ENCODE data around the gene NEU4. TPM values are rescaled to one million over a fixed set of nuclear protein-coding genes. Genes with fewer than 3 reads are reported as not detected.

The NEU4 gene
- total RNA-seq, 1 experiment from 2014 or later = 2.2 TPM

DNA sequence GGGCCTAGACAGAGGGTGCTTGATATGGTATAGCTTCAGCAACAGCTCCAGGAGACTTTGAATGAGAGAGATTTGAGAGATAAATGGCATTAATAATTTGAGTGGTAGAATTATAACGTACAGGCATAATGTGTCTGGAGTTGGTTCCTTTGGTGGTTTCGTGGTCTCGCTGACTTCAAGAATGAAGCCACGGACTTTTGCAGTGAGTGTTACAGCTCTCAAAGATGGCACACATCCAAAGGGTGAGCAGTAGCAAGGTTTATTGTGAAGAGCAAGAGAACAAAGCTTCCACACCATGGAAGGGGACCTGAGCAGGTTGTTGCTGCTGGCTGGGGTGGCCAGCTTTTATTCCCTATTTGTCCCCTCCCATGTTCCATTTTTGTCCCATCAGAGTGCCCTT, 26.6 kb downstream of the NEU4 start:
- Mint-ChIP-seq H3K4me3 (no peak overlapping the region), H3K27me3 (ENCODE audit: low read depth) (peaks cover 3% of the 10 kb centered on the region; the same call in 1 of the 2 replicates), H3K9me3 (peaks cover 10% of the 10 kb centered on the region), H3K27ac (no peak overlapping the region), H3K36me3 (no peaks in the 10 kb centered on the region), H3K4me1 (peaks cover 6% of the 10 kb centered on the region)
- ChIA-PET CTCF (interaction anchor here (1.0 kb wide), 1 partner anchor 71 kb away, joined by 3 read pairs; no protein-coding TSS in a partner anchor), POLR2A (no interaction called here)
- TF ChIP-seq, protein P1, sequence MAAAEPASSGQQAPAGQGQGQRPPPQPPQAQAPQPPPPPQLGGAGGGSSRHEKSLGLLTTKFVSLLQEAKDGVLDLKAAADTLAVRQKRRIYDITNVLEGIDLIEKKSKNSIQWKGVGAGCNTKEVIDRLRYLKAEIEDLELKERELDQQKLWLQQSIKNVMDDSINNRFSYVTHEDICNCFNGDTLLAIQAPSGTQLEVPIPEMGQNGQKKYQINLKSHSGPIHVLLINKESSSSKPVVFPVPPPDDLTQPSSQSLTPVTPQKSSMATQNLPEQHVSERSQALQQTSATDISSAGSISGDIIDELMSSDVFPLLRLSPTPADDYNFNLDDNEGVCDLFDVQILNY (CRISPR knock-in tag; IDR thresholded peaks at IDR 0.05) = no peak
- TF ChIP-seq ZNF232 (CRISPR knock-in tag; IDR thresholded peaks at IDR 0.05) = no peak
- TF ChIP-seq SOX15 (CRISPR knock-in tag; IDR thresholded peaks at IDR 0.05) = no peak
- no peak for TF ChIP-seq ZNF263 (CRISPR knock-in tag; IDR thresholded peaks at IDR 0.05; ENCODE audit: low read depth)
- TF ChIP-seq ZNF396 (CRISPR knock-in tag; IDR thresholded peaks at IDR 0.05; ENCODE audit: borderline replicate concordance) = no peak
- no peak for TF ChIP-seq MLX (CRISPR knock-in tag; IDR thresholded peaks at IDR 0.05)
- no peak for TF ChIP-seq ESRRA (CRISPR knock-in tag; IDR thresholded peaks at IDR 0.05; ENCODE audit: borderline replicate concordance)
- TF ChIP-seq TP53 (CRISPR knock-in tag; IDR thresholded peaks at IDR 0.05) = no peak
- TF ChIP-seq ZNF512 (CRISPR knock-in tag; IDR thresholded peaks at IDR 0.05; ENCODE audit: borderline replicate concordance) = no peak
- TF ChIP-seq, protein P2, sequence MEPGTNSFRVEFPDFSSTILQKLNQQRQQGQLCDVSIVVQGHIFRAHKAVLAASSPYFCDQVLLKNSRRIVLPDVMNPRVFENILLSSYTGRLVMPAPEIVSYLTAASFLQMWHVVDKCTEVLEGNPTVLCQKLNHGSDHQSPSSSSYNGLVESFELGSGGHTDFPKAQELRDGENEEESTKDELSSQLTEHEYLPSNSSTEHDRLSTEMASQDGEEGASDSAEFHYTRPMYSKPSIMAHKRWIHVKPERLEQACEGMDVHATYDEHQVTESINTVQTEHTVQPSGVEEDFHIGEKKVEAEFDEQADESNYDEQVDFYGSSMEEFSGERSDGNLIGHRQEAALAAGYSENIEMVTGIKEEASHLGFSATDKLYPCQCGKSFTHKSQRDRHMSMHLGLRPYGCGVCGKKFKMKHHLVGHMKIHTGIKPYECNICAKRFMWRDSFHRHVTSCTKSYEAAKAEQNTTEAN (CRISPR knock-in tag; IDR thresholded peaks at IDR 0.05) = no peak
- DNase-seq (ENCODE audit: low spot score) = no peak
- no peak for ATAC-seq

DNA sequence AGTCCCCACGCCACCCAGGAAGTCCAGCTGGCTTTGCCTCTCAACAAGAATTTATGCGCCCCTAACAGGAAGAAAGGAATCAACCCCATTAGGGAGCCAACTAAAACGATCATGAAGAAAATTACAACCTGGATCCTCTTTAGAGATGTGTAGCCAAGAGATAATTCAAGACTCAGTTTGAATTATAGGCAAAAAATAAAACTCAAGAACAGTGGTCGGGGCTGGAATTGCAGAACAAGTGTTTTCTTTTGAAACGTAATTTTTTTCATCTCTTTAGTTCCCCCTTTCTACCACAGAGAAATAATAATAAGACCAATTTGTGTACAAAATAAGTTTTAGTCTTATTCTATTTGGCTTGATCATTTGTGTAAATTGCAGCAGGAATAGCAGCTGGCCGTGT, 27.3 kb downstream of the NEU4 start:
- Mint-ChIP-seq H3K4me1 (peaks cover 8% of the 10 kb centered on the region), H3K4me3 (no peak overlapping the region), H3K27me3 (ENCODE audit: low read depth) (peaks cover 3% of the 10 kb centered on the region; the same call in 1 of the 2 replicates), H3K9me3 (peaks cover 10% of the 10 kb centered on the region), H3K36me3 (no peaks in the 10 kb centered on the region), H3K27ac (no peak overlapping the region)
- ChIA-PET POLR2A (no interaction called here), CTCF (interaction anchor here (1.0 kb wide), 1 partner anchor 72 kb away, joined by 3 read pairs; no protein-coding TSS in a partner anchor)
- ATAC-seq = no peak
- TF ChIP-seq ZNF263 (CRISPR knock-in tag; IDR thresholded peaks at IDR 0.05; ENCODE audit: low read depth) = no peak
- no peak for TF ChIP-seq SOX15 (CRISPR knock-in tag; IDR thresholded peaks at IDR 0.05)
- TF ChIP-seq, protein P2 (CRISPR knock-in tag; IDR thresholded peaks at IDR 0.05) = no peak
- TF ChIP-seq RELA (CRISPR knock-in tag; IDR thresholded peaks at IDR 0.05; ENCODE audit: borderline replicate concordance) = no peak
- TF ChIP-seq, protein P3, sequence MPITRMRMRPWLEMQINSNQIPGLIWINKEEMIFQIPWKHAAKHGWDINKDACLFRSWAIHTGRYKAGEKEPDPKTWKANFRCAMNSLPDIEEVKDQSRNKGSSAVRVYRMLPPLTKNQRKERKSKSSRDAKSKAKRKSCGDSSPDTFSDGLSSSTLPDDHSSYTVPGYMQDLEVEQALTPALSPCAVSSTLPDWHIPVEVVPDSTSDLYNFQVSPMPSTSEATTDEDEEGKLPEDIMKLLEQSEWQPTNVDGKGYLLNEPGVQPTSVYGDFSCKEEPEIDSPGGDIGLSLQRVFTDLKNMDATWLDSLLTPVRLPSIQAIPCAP (CRISPR knock-in tag; IDR thresholded peaks at IDR 0.05) = no peak
- no peak for TF ChIP-seq MLX (CRISPR knock-in tag; IDR thresholded peaks at IDR 0.05)
- TF ChIP-seq OVOL2 (CRISPR knock-in tag; IDR thresholded peaks at IDR 0.05; ENCODE audit: borderline replicate concordance) = no peak
- no peak for TF ChIP-seq CBFB (CRISPR knock-in tag; IDR thresholded peaks at IDR 0.05; ENCODE audit: low read depth)
- DNase-seq (ENCODE audit: low spot score) = no peak
